Epithelial cell of umbilical artery (primary cell): ENCODE measurements around the gene LNX1. TPM values are rescaled to one million over a fixed set of nuclear protein-coding genes. Genes with fewer than 3 reads are reported as not detected.

Experiments used
- total RNA-seq: library from RNA; depleted of rRNA; stranded (reverse); fragments of >200 nt; gene quantifications from 2 replicates; pipeline ENCODE4 v1.2.3, GENCODE V29; 2014

The LNX1 gene
- total RNA-seq = 3.2 and 3.9 TPM in 2 replicates

GRCh38 chr4:53591372-53591892, at the start of gene LNX1:
Gene LNX1 (minus strand): TSS chr4:53591486. CDS start chr4:53574002, 17,484 bp downstream.

Other genes with a start within 250 kb of the LNX1 start
- gene SCFD2, start 225.4 kb downstream of the LNX1 start, total RNA-seq = 15.9 and 20.8 TPM in 2 replicates
- gene FIP1L1, start 213.8 kb downstream of the LNX1 start, total RNA-seq = 40.6 and 59.6 TPM in 2 replicates